Mesendoderm (in vitro differentiated cells): ENCODE results near the gene SOX30.

Experiments
- DNase-seq: peaks from one replicate; pipeline ENCODE4 v3.0.0; 2013
- H2AK5ac ChIP-seq: 2 replicates; pipeline ENCODE4 v1.6.1; 2013; ENCODE audit warnings: low read length, inconsistent platforms
- H2BK120ac ChIP-seq: 2 replicates; pipeline ENCODE4 v1.6.1; 2013; ENCODE audit warnings: low read depth, mild to moderate bottlenecking, low read length, moderate library complexity, mixed read lengths
- H2BK15ac ChIP-seq: replicated peaks from 2 replicates; pipeline ENCODE4 v1.6.1; 2013; ENCODE audit warnings: low read depth, mild to moderate bottlenecking, moderate library complexity
- H2BK5ac ChIP-seq: 2 replicates; pipeline ENCODE4 v1.6.1; 2013; ENCODE audit warnings: low read length, inconsistent platforms
- H3K18ac ChIP-seq: 2 replicates; pipeline ENCODE4 v1.6.1; 2013; ENCODE audit warnings: mild to moderate bottlenecking, low read length, mixed read lengths
- H3K23ac ChIP-seq: one replicate; pipeline ENCODE4 v1.6.1; 2013; ENCODE audit warnings: low read length
- H3K27ac ChIP-seq: 2 replicates; pipeline ENCODE4 v1.5.1; 2013; ENCODE audit warnings: low read depth, mild to moderate bottlenecking, inconsistent platforms, low read length, moderate library complexity
- H3K27me3 ChIP-seq: 2 replicates; pipeline ENCODE4 v1.6.1; 2013; ENCODE audit warnings: low read length, control low read depth, mild to moderate bottlenecking, inconsistent platforms; ENCODE audit not compliant: insufficient read depth, poor library complexity
- H3K36me3 ChIP-seq: 2 replicates; pipeline ENCODE4 v1.6.1; 2013; ENCODE audit warnings: low read length, inconsistent platforms; ENCODE audit not compliant: control insufficient read depth, insufficient read depth
- H3K4ac ChIP-seq: one replicate; pipeline ENCODE4 v1.6.1; 2013; ENCODE audit warnings: low read depth, mild to moderate bottlenecking, low read length, moderate library complexity
- H3K4me1 ChIP-seq: 2 replicates; pipeline ENCODE4 v1.6.1; 2013; ENCODE audit warnings: low read depth, low read length, inconsistent platforms; ENCODE audit not compliant: control insufficient read depth
- H3K4me2 ChIP-seq: 2 replicates; pipeline ENCODE4 v1.6.1; 2013; ENCODE audit warnings: low read length
- H3K4me3 ChIP-seq: 2 replicates; pipeline ENCODE4 v1.5.1; 2013; ENCODE audit warnings: mild to moderate bottlenecking, low read length
- H3K56ac ChIP-seq: one replicate; pipeline ENCODE4 v1.6.1; 2013; ENCODE audit warnings: low read length
- H3K79me1 ChIP-seq: 2 replicates; pipeline ENCODE4 v1.6.1; 2013; ENCODE audit warnings: low read length, inconsistent platforms
- H3K79me2 ChIP-seq: 2 replicates; pipeline ENCODE4 v1.6.1; 2013; ENCODE audit warnings: mild to moderate bottlenecking, low read length; ENCODE audit not compliant: control insufficient read depth, insufficient read depth
- H3K9ac ChIP-seq: 2 replicates; pipeline ENCODE4 v1.6.1; 2013; ENCODE audit warnings: low read length, inconsistent platforms
- H4K5ac ChIP-seq: one replicate; pipeline ENCODE4 v1.6.1; 2013; ENCODE audit warnings: low read length
- H4K8ac ChIP-seq: one replicate; pipeline ENCODE4 v1.6.1; 2013; ENCODE audit warnings: low read depth, mild to moderate bottlenecking, control low read depth, low read length, moderate library complexity
- WGBS: extraction: QIAGEN DNeasy Blood & Tissue Kit; methylation state at CpG from one replicate; pipeline ENCODE4 v1.1.7; 2013; ENCODE audit warnings: low lambda C conversion rate, missing lambda C conversion rate; ENCODE audit not compliant: insufficient coverage; ENCODE audit errors: extremely low coverage; 5-methylcytosine and 5-hydroxymethylcytosine counted together

Gene SOX30

GRCh38 chr5:157648275-157648990, 3.8 kb downstream of the SOX30 start:
- no peak overlapping the region for H3K9ac ChIP-seq
- no peak overlapping the region for H2BK120ac ChIP-seq
- DNase-seq: no peak
- no peaks in the 10 kb centered on the region for H3K79me2 ChIP-seq
- no peaks in the 10 kb centered on the region for H3K4me1 ChIP-seq
- H3K18ac ChIP-seq: no peak overlapping the region
- no peak overlapping the region for H2AK5ac ChIP-seq
- no peak overlapping the region for H3K4me2 ChIP-seq
- no peak overlapping the region for H2BK5ac ChIP-seq
- H3K36me3 ChIP-seq: no peaks in the 10 kb centered on the region
- no peak overlapping the region for H4K8ac ChIP-seq
- no peak overlapping the region for H3K4me3 ChIP-seq
- no peak overlapping the region for H3K27ac ChIP-seq
- H2BK15ac ChIP-seq: no peak overlapping the region
- H4K5ac ChIP-seq: no peak overlapping the region
- no peaks in the 10 kb centered on the region for H3K27me3 ChIP-seq
- no peak overlapping the region for H3K23ac ChIP-seq
- WGBS: no CpG with 5 or more reads among the region's 7 CpGs
- no peak overlapping the region for H3K56ac ChIP-seq
- no peak overlapping the region for H3K4ac ChIP-seq
- H3K79me1 ChIP-seq: no peaks in the 10 kb centered on the region

- H2AK5ac ChIP-seq: no peak overlapping the region
- peak overlapping the region; percentile 52 for H3K56ac ChIP-seq
- H2BK5ac ChIP-seq: peak overlapping the region; percentile 92
- peak; percentile 66 for DNase-seq
- no peak overlapping the region for H3K23ac ChIP-seq
- H4K5ac ChIP-seq: no peak overlapping the region
- peaks cover 10% of the 10 kb centered on the region for H3K4me1 ChIP-seq
- no peak overlapping the region for H4K8ac ChIP-seq
- no peak overlapping the region for H3K4ac ChIP-seq
- no peak overlapping the region for H2BK15ac ChIP-seq
- H3K79me2 ChIP-seq: no peaks in the 10 kb centered on the region
- peak overlapping the region; percentile 22 for H3K27ac ChIP-seq
- no peaks in the 10 kb centered on the region for H3K36me3 ChIP-seq
- H3K79me1 ChIP-seq: no peaks in the 10 kb centered on the region
- no peak overlapping the region for H3K9ac ChIP-seq
- no peak overlapping the region for H3K4me2 ChIP-seq
- H2BK120ac ChIP-seq: no peak overlapping the region
- H3K27me3 ChIP-seq: no peaks in the 10 kb centered on the region
- no peak overlapping the region for H3K4me3 ChIP-seq
- H3K18ac ChIP-seq: no peak overlapping the region
- no CpG with 5 or more reads among the region's 9 CpGs for WGBS
Measured at GRCh38 chr5:157640406-157641066, 11.7 kb downstream of the SOX30 start.

- Histone ChIP-seq H2BK5ac (no peak overlapping the region), H3K9ac (no peak overlapping the region), H3K56ac (no peak overlapping the region), H2BK15ac (no peak overlapping the region), H3K4me1 (peaks cover 2% of the 10 kb centered on the region), H3K79me1 (no peaks in the 10 kb centered on the region), H3K79me2 (no peaks in the 10 kb centered on the region), H3K36me3 (no peaks in the 10 kb centered on the region), H3K4ac (no peak overlapping the region), H3K23ac (no peak overlapping the region), H4K5ac (no peak overlapping the region), H4K8ac (no peak overlapping the region), H2BK120ac (no peak overlapping the region), H3K27me3 (no peaks in the 10 kb centered on the region), H3K27ac (no peak overlapping the region), H3K4me2 (no peak overlapping the region), H3K4me3 (no peak overlapping the region), H3K18ac (no peak overlapping the region), H2AK5ac (no peak overlapping the region)
- no peak for DNase-seq
- WGBS: no CpG with 5 or more reads among the region's 2 CpGs
Measured at GRCh38 chr5:157630341-157630740, 21.9 kb downstream of the SOX30 start.

GRCh38 chr5:157626831-157627230, 25.4 kb downstream of the SOX30 start:
- Histone ChIP-seq H4K5ac (no peak overlapping the region), H3K4me2 (no peak overlapping the region), H3K18ac (no peak overlapping the region), H2BK15ac (no peak overlapping the region), H3K79me1 (no peaks in the 10 kb centered on the region), H4K8ac (no peak overlapping the region), H2BK5ac (no peak overlapping the region), H3K79me2 (no peaks in the 10 kb centered on the region), H2BK120ac (no peak overlapping the region), H3K36me3 (no peaks in the 10 kb centered on the region), H3K56ac (no peak overlapping the region), H3K9ac (no peak overlapping the region), H3K23ac (no peak overlapping the region), H3K4me1 (peaks cover 2% of the 10 kb centered on the region), H2AK5ac (no peak overlapping the region), H3K4me3 (no peak overlapping the region), H3K27ac (no peak overlapping the region), H3K27me3 (no peaks in the 10 kb centered on the region), H3K4ac (no peak overlapping the region)
- DNase-seq: peak; percentile 58
- WGBS: no CpG with 5 or more reads among the region's 6 CpGs

GRCh38 chr5:157624144-157624543, 28.1 kb downstream of the SOX30 start:
- H3K4me3 ChIP-seq: no peak overlapping the region
- no peak overlapping the region for H2AK5ac ChIP-seq
- no peaks in the 10 kb centered on the region for H3K36me3 ChIP-seq
- peak overlapping the region; percentile 28 for H4K8ac ChIP-seq
- H2BK15ac ChIP-seq: no peak overlapping the region
- WGBS: no CpG with 5 or more reads among the region's 2 CpGs
- no peak overlapping the region for H3K27ac ChIP-seq
- no peak overlapping the region for H3K9ac ChIP-seq
- peaks cover 2% of the 10 kb centered on the region for H3K4me1 ChIP-seq
- H3K4ac ChIP-seq: no peak overlapping the region
- no peaks in the 10 kb centered on the region for H3K79me1 ChIP-seq
- H2BK5ac ChIP-seq: no peak overlapping the region
- no peak overlapping the region for H3K4me2 ChIP-seq
- no peak for DNase-seq
- H3K27me3 ChIP-seq: no peaks in the 10 kb centered on the region
- H2BK120ac ChIP-seq: no peak overlapping the region
- no peak overlapping the region for H4K5ac ChIP-seq
- no peak overlapping the region for H3K56ac ChIP-seq
- H3K23ac ChIP-seq: no peak overlapping the region
- H3K18ac ChIP-seq: no peak overlapping the region
- no peaks in the 10 kb centered on the region for H3K79me2 ChIP-seq

GRCh38 chr5:157620776-157621175, 31.5 kb downstream of the SOX30 start:
- Histone ChIP-seq H4K5ac (no peak overlapping the region), H3K4me1 (no peaks in the 10 kb centered on the region), H3K4me3 (no peak overlapping the region), H3K56ac (no peak overlapping the region), H3K27me3 (no peaks in the 10 kb centered on the region), H3K79me1 (no peaks in the 10 kb centered on the region), H3K27ac (no peak overlapping the region), H2AK5ac (no peak overlapping the region), H3K4ac (no peak overlapping the region), H3K18ac (no peak overlapping the region), H2BK15ac (no peak overlapping the region), H2BK5ac (no peak overlapping the region), H2BK120ac (no peak overlapping the region), H3K36me3 (no peaks in the 10 kb centered on the region), H3K79me2 (no peaks in the 10 kb centered on the region), H3K4me2 (no peak overlapping the region), H4K8ac (no peak overlapping the region), H3K23ac (no peak overlapping the region), H3K9ac (no peak overlapping the region)
- DNase-seq: no peak
